ENCODE results near the gene PPP1R37. TPM values are rescaled to one million over a fixed set of nuclear protein-coding genes. Genes with fewer than 3 reads are reported as not detected.

PPP1R37 gene
- total and polyA plus RNA-seq, 2 of the 13 experiments (the other 11 are each of a cell fraction or from before 2014, with no cell fraction given), result 9.0 to 14.3 TPM

DNA sequence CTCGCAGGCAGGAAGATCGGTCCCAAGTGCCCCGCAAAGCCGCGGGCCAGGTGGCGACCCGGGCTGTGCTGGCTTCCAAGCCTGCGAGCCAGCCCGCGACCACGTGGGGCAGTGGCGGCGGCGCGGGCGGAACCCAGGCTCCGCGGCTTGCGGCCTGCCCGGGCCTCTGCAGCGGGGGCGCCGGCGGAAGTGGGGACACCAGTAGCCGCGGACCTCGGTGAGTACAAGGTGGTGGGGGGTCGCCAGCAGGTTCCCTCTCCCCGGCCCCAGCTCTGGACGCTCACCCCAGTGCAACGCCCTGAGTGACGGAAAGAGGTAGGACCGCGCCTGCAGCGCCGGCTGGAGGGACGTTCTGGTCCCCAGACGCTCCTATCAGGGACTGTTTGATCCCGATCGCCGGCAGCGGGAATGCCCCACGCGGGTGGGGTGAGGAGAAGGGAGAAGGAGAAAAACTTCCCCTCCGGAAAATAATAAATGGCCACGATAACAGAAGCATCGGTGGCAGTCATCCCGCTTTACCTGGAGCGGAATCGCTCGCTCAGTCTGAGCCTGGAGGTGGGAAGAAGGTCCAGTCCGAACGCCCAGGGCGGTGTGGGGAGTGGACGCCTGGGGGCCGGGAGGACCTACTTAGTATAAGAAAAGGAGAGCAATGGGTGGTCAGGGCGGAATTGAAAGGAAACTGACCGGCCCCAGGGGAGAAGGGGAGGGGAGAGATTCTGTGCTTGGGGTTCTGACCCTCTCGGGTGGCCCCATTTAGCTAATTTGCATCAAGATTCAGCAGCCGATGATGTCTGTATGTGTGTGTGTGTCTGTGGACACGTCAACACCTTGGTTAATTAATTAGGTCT is 13.7 kb upstream of the PPP1R37 start, which contains the start of gene GEMIN7 (continued):
- no peak for TF ChIP-seq ZNF550 (CRISPR knock-in tag; IDR thresholded peaks at IDR 0.05; ENCODE audit: borderline replicate concordance)
- no peak for TF ChIP-seq SYNCRIP (IDR thresholded peaks at IDR 0.05; ENCODE audit: insufficient read depth, low read depth, low read length)
- TF ChIP-seq ZNF552 (CRISPR knock-in tag; IDR thresholded peaks at IDR 0.05; ENCODE audit: borderline replicate concordance), result peak; percentile 60
- TF ChIP-seq, protein P1, sequence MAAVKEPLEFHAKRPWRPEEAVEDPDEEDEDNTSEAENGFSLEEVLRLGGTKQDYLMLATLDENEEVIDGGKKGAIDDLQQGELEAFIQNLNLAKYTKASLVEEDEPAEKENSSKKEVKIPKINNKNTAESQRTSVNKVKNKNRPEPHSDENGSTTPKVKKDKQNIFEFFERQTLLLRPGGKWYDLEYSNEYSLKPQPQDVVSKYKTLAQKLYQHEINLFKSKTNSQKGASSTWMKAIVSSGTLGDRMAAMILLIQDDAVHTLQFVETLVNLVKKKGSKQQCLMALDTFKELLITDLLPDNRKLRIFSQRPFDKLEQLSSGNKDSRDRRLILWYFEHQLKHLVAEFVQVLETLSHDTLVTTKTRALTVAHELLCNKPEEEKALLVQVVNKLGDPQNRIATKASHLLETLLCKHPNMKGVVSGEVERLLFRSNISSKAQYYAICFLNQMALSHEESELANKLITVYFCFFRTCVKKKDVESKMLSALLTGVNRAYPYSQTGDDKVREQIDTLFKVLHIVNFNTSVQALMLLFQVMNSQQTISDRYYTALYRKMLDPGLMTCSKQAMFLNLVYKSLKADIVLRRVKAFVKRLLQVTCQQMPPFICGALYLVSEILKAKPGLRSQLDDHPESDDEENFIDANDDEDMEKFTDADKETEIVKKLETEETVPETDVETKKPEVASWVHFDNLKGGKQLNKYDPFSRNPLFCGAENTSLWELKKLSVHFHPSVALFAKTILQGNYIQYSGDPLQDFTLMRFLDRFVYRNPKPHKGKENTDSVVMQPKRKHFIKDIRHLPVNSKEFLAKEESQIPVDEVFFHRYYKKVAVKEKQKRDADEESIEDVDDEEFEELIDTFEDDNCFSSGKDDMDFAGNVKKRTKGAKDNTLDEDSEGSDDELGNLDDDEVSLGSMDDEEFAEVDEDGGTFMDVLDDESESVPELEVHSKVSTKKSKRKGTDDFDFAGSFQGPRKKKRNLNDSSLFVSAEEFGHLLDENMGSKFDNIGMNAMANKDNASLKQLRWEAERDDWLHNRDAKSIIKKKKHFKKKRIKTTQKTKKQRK (IDR thresholded peaks at IDR 0.05; ENCODE audit: low read length), result no peak
- no peak for TF ChIP-seq ZSCAN29 (CRISPR knock-in tag; conservative IDR thresholded peaks at IDR 0.05)
- peak; percentile 84 for TF ChIP-seq YEATS2 (CRISPR knock-in tag; IDR thresholded peaks at IDR 0.05; ENCODE audit: borderline replicate concordance)
- TF ChIP-seq, protein P2, sequence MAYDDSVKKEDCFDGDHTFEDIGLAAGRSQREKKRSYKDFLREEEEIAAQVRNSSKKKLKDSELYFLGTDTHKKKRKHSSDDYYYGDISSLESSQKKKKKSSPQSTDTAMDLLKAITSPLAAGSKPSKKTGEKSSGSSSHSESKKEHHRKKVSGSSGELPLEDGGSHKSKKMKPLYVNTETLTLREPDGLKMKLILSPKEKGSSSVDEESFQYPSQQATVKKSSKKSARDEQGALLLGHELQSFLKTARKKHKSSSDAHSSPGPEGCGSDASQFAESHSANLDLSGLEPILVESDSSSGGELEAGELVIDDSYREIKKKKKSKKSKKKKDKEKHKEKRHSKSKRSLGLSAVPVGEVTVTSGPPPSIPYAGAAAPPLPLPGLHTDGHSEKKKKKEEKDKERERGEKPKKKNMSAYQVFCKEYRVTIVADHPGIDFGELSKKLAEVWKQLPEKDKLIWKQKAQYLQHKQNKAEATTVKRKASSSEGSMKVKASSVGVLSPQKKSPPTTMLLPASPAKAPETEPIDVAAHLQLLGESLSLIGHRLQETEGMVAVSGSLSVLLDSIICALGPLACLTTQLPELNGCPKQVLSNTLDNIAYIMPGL (CRISPR knock-in tag; IDR thresholded peaks at IDR 0.05; ENCODE audit: borderline replicate concordance in 1 of 2, low read depth in 1 of 2), result peak; percentile 89 to 94; a peak in 3 of 4 replicates
- TF ChIP-seq ETS1 (CRISPR knock-in tag; IDR thresholded peaks at IDR 0.05), result 0 out of 2 replicates have a peak, but pooled peaks have one; percentile 76
- TF ChIP-seq, protein P3, sequence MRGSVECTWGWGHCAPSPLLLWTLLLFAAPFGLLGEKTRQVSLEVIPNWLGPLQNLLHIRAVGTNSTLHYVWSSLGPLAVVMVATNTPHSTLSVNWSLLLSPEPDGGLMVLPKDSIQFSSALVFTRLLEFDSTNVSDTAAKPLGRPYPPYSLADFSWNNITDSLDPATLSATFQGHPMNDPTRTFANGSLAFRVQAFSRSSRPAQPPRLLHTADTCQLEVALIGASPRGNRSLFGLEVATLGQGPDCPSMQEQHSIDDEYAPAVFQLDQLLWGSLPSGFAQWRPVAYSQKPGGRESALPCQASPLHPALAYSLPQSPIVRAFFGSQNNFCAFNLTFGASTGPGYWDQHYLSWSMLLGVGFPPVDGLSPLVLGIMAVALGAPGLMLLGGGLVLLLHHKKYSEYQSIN (CRISPR knock-in tag; IDR thresholded peaks at IDR 0.05; ENCODE audit: borderline replicate concordance), result no peak
- peak; percentile 86 for TF ChIP-seq ZNF589 (CRISPR knock-in tag; conservative IDR thresholded peaks at IDR 0.05)
- no peak for TF ChIP-seq RFX3 (CRISPR knock-in tag; IDR thresholded peaks at IDR 0.05)
- TF ChIP-seq ZMYM4 (CRISPR knock-in tag; IDR thresholded peaks at IDR 0.05), result peak; percentile 90
- 0 out of 2 replicates have a peak, but pooled peaks have one; percentile 83 for TF ChIP-seq ZNF83 (CRISPR knock-in tag; IDR thresholded peaks at IDR 0.05; ENCODE audit: borderline replicate concordance)
- TF ChIP-seq ZNF337 (CRISPR knock-in tag; IDR thresholded peaks at IDR 0.05; ENCODE audit: borderline replicate concordance, low read depth), result no peak
- no peak for TF ChIP-seq MLLT10 (CRISPR knock-in tag; IDR thresholded peaks at IDR 0.05)
- TF ChIP-seq FOXP1 (IDR thresholded peaks at IDR 0.05), result no peak
- TF ChIP-seq FOXP1 (CRISPR knock-in tag; IDR thresholded peaks at IDR 0.05), result no peak
- TF ChIP-seq NR2F6 (IDR thresholded peaks at IDR 0.05), result no peak
- no peak for TF ChIP-seq NR2F6 (CRISPR knock-in tag; IDR thresholded peaks at IDR 0.05)
- TF ChIP-seq ZNF484 (CRISPR knock-in tag; IDR thresholded peaks at IDR 0.05; ENCODE audit: borderline replicate concordance, low read depth), result no peak
- peak; percentile 81 for TF ChIP-seq POLR2G (IDR thresholded peaks at IDR 0.05; ENCODE audit: low read depth, low read length)
- TF ChIP-seq RXRA (CRISPR knock-in tag; IDR thresholded peaks at IDR 0.05), result peak; percentile 39; the same call in 1 of the 2 replicates
- TF ChIP-seq HIVEP1 (CRISPR knock-in tag; IDR thresholded peaks at IDR 0.05), result 0 out of 2 replicates have a peak, but pooled peaks have one; percentile 31

Data from HepG2 (cell line).